Nephron progenitor cell (in vitro differentiated cells): ENCODE results near the gene FDPS.

ENCODE experiments used
- DNase-seq: peaks from one replicate; pipeline ENCODE4 v3.0.0; 2021
- H3K27ac Mint-ChIP-seq: 2 replicates; pipeline ENCODE4 v1.8.0; 2021; ENCODE audit warnings: mild to moderate bottlenecking, moderate library complexity, mixed read lengths
- H3K27me3 Mint-ChIP-seq: 2 replicates; pipeline ENCODE4 v1.8.0; 2021; ENCODE audit warnings: mild to moderate bottlenecking, low read depth, mixed read lengths; ENCODE audit not compliant: poor library complexity
- H3K36me3 Mint-ChIP-seq: 2 replicates; pipeline ENCODE4 v1.8.0; 2021; ENCODE audit warnings: low read depth, mixed read lengths
- H3K4me1 Mint-ChIP-seq: 2 replicates; pipeline ENCODE4 v1.8.0; 2021; ENCODE audit warnings: mixed read lengths
- H3K4me3 Mint-ChIP-seq: 2 replicates; pipeline ENCODE4 v1.8.0; 2021; ENCODE audit warnings: mild to moderate bottlenecking, moderate library complexity, mixed read lengths
- H3K9me3 Mint-ChIP-seq: 2 replicates; pipeline ENCODE4 v1.8.0; 2021; ENCODE audit warnings: mild to moderate bottlenecking, moderate library complexity, mixed read lengths
- TF ChIP-seq, protein P1 (sequence below): fragments of 200-600 bp; sonication (generic); IDR thresholded peaks from 2 replicates; pipeline ENCODE4 v1.5.0; 2021; ENCODE audit warnings: antibody characterized with exemption

FDPS gene

GRCh38 chr1:155322953-155323728 is 14.5 kb downstream of the FDPS start:
- H3K4me3 Mint-ChIP-seq: peak overlapping the region; percentile 92
- H3K4me1 Mint-ChIP-seq: peaks cover 61% of the 10 kb centered on the region
- TF ChIP-seq, protein P1, sequence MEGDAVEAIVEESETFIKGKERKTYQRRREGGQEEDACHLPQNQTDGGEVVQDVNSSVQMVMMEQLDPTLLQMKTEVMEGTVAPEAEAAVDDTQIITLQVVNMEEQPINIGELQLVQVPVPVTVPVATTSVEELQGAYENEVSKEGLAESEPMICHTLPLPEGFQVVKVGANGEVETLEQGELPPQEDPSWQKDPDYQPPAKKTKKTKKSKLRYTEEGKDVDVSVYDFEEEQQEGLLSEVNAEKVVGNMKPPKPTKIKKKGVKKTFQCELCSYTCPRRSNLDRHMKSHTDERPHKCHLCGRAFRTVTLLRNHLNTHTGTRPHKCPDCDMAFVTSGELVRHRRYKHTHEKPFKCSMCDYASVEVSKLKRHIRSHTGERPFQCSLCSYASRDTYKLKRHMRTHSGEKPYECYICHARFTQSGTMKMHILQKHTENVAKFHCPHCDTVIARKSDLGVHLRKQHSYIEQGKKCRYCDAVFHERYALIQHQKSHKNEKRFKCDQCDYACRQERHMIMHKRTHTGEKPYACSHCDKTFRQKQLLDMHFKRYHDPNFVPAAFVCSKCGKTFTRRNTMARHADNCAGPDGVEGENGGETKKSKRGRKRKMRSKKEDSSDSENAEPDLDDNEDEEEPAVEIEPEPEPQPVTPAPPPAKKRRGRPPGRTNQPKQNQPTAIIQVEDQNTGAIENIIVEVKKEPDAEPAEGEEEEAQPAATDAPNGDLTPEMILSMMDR: peak; percentile 92
- peaks cover 20% of the 10 kb centered on the region for H3K36me3 Mint-ChIP-seq
- H3K9me3 Mint-ChIP-seq: no peaks in the 10 kb centered on the region
- no peak overlapping the region for H3K27ac Mint-ChIP-seq
- DNase-seq: peak; percentile 94
- H3K27me3 Mint-ChIP-seq: peaks cover 7% of the 10 kb centered on the region

DNA sequence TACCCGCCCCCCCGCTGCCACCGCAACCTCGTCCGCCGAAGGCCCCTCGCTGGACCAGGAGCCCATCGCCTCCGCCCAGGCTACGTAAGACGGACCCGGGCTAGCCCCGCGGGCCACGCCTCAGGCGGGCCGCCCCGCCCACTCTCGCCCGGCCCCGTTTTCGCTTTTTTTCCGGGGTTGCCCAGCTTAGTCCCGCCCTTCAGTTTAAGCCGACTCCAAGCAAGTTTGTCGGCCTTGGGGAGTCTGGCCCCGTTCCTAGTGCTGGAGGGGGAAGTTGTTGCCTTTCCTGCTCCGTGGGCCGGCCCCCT is 15.0 kb downstream of the FDPS start:
- peaks cover 61% of the 10 kb centered on the region for H3K4me1 Mint-ChIP-seq
- no peak overlapping the region for H3K27ac Mint-ChIP-seq
- peaks cover 20% of the 10 kb centered on the region for H3K36me3 Mint-ChIP-seq
- peaks cover 7% of the 10 kb centered on the region for H3K27me3 Mint-ChIP-seq
- peak overlapping the region; percentile 92 for H3K4me3 Mint-ChIP-seq
- peak; percentile 83 for DNase-seq
- H3K9me3 Mint-ChIP-seq: no peaks in the 10 kb centered on the region
- TF ChIP-seq, protein P1: no peak

DNA sequence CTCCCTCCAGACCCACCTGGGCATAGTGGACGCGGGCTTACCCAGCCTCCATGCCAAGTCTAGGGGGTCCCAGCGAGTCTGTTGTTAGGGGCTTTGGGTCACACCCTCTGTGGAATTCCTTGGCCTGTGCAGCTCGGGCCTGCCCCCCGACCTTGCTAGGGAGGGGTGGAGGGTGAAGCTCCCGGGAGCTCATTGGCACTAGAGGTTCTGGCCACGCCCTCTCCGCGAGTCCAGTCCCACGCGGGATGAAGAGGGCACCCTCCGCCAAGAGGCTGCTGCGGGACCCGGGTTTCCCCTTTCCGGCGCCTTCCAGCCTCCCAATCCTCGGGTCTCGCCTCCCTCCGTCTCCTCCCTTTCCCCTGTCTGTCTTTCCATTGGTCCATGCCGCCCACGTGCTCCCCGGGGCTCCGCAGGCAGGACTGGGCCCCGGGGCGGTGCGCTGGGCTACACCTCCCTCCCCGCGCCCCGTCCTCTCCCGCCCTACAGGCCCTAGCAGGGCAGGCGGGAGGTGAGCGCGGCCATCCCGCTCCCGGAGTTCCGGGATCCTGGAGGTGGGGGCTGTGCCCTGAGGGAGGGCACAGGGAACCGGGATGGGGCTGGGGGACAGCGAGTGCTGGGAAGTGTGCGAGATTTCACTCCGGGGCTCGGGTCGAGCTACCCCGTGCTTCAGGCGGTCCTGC is 15.5 kb downstream of the FDPS start:
- peaks cover 56% of the 10 kb centered on the region for H3K4me1 Mint-ChIP-seq
- DNase-seq: peak; percentile 90
- no peaks in the 10 kb centered on the region for H3K9me3 Mint-ChIP-seq
- TF ChIP-seq, protein P1: no peak
- peaks cover 7% of the 10 kb centered on the region for H3K27me3 Mint-ChIP-seq
- H3K36me3 Mint-ChIP-seq: peaks cover 16% of the 10 kb centered on the region
- H3K27ac Mint-ChIP-seq: peak overlapping the region; percentile 42
- H3K4me3 Mint-ChIP-seq: peak overlapping the region; percentile 92

GRCh38 chr1:155324717-155325602 is 16.3 kb downstream of the FDPS start:
- Mint-ChIP-seq H3K27ac (peak overlapping the region; percentile 66), H3K4me1 (peaks cover 48% of the 10 kb centered on the region)

DNA sequence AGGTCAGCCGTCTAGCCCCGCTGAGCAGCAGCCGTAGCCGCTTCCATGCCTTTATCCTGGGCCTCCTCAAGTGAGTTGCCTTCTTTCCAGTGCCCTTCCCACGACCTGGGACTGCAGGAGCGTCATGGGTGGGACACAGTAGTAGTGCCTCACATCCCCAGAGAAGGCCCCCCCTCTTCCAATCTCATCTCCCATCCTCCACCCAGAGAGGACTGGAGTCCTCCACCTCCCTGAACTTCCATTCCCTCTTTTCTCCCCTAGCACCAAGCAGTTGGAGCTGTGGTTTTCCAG is 16.9 kb downstream of the FDPS start:
- Mint-ChIP-seq H3K4me3 (peak overlapping the region; percentile 92), H3K4me1 (peaks cover 42% of the 10 kb centered on the region), H3K36me3 (peaks cover 20% of the 10 kb centered on the region), H3K27me3 (peaks cover 7% of the 10 kb centered on the region), H3K27ac (no peak overlapping the region), H3K9me3 (no peaks in the 10 kb centered on the region)
- no peak for DNase-seq
- TF ChIP-seq, protein P1: no peak

More at GRCh38 chr1:155324717-155325602, 16.3 kb downstream of the FDPS start:
- H3K4me3 Mint-ChIP-seq: peak overlapping the region; percentile 92
- TF ChIP-seq, protein P1: peak; percentile 40
- DNase-seq: peak; percentile 72
- H3K27me3 Mint-ChIP-seq: peaks cover 7% of the 10 kb centered on the region
- H3K36me3 Mint-ChIP-seq: peaks cover 16% of the 10 kb centered on the region
- H3K9me3 Mint-ChIP-seq: no peaks in the 10 kb centered on the region
